PC-9 (cell line): ENCODE results near the gene LEKR1.

ENCODE experiments used
- CTCF ChIP-seq: fragments of 200-600 bp; sonication (generic); conservative IDR thresholded peaks from 2 replicates; pipeline ENCODE4 v1.6.1; 2017; ENCODE audit warnings: mixed run types, antibody characterized with exemption, mild to moderate bottlenecking, moderate library complexity
- EZH2 ChIP-seq: fragments of 200-600 bp; sonication (generic); IDR thresholded peaks from 2 replicates; pipeline ENCODE4 v1.8.0; 2017; ENCODE audit warnings: antibody characterized with exemption, low read depth

- no peak for TF ChIP-seq CTCF
- TF ChIP-seq EZH2: no peak
These were observed 150.8 kb downstream of the LEKR1 start for GRCh38 chr3:156976933-156977332.
